ENCODE measurements around the gene GPR137B. TPM values are rescaled to one million over a fixed set of nuclear protein-coding genes. Genes with fewer than 3 reads are reported as not detected.
"Not testable (repeated sequence)": the region's sequence is repeated elsewhere in the genome, so short reads cannot be mapped to it uniquely, and the experiment has no call there.

Gene GPR137B
- total RNA-seq, 1 donor from 2014 or later = 11.8 TPM

GRCh38 chr1:236181059-236181458, 38.7 kb downstream of the GPR137B start:
- no peaks in the 10 kb centered on the region for H3K9me3 Mint-ChIP-seq

GRCh38 chr1:236185687-236186086, 43.3 kb downstream of the GPR137B start:
- DNase-seq (ENCODE audit: low read depth, low spot score) = no peak
- H3K27me3 Mint-ChIP-seq (ENCODE audit: low read depth) = no peaks in the 10 kb centered on the region
- peaks cover 9% of the 10 kb centered on the region for H3K9me3 Mint-ChIP-seq
- no peak overlapping the region for H3K27ac Mint-ChIP-seq (ENCODE audit: unreplicated experiment)
- H3K4me3 Mint-ChIP-seq = no peak overlapping the region
- no peaks in the 10 kb centered on the region for H3K4me1 Mint-ChIP-seq
- TF ChIP-seq CTCF (conservative IDR thresholded peaks at IDR 0.05) = no peak
- peaks cover 49% of the 10 kb centered on the region for H3K36me3 Mint-ChIP-seq (ENCODE audit: low read depth)

More at GRCh38 chr1:236181059-236181458, 38.7 kb downstream of the GPR137B start:
- Mint-ChIP-seq H3K27me3 (ENCODE audit: low read depth) (no peaks in the 10 kb centered on the region), H3K4me3 (no peak overlapping the region), H3K27ac (ENCODE audit: unreplicated experiment) (no peak overlapping the region), H3K36me3 (ENCODE audit: low read depth) (peaks cover 13% of the 10 kb centered on the region), H3K4me1 (peaks cover 9% of the 10 kb centered on the region)
- TF ChIP-seq CTCF (conservative IDR thresholded peaks at IDR 0.05) = no peak
- DNase-seq (ENCODE audit: low read depth, low spot score) = no peak

- H3K4me3 Mint-ChIP-seq; H3K4me1 Mint-ChIP-seq; H3K27me3 Mint-ChIP-seq (ENCODE audit: low read depth); H3K27ac Mint-ChIP-seq (ENCODE audit: unreplicated experiment); DNase-seq (ENCODE audit: low read depth, low spot score): not testable (repeated sequence)
- Mint-ChIP-seq H3K9me3 (peaks cover 13% of the 10 kb centered on the region), H3K36me3 (ENCODE audit: low read depth) (peaks cover 50% of the 10 kb centered on the region)
These were observed 44.1 kb downstream of the GPR137B start for GRCh38 chr1:236186471-236186870.

- DNase-seq (ENCODE audit: low read depth, low spot score); H3K27me3 Mint-ChIP-seq (ENCODE audit: low read depth); H3K4me3 Mint-ChIP-seq; H3K27ac Mint-ChIP-seq (ENCODE audit: unreplicated experiment); H3K4me1 Mint-ChIP-seq: not testable (repeated sequence)
- peaks cover 50% of the 10 kb centered on the region for H3K36me3 Mint-ChIP-seq (ENCODE audit: low read depth)
- H3K9me3 Mint-ChIP-seq = peaks cover 13% of the 10 kb centered on the region
These were observed 45.7 kb downstream of the GPR137B start for GRCh38 chr1:236188084-236188483.

GRCh38 chr1:236193184-236193583, 50.8 kb downstream of the GPR137B start:
- H3K36me3 Mint-ChIP-seq (ENCODE audit: low read depth) = peaks cover 53% of the 10 kb centered on the region
- peaks cover 11% of the 10 kb centered on the region for H3K9me3 Mint-ChIP-seq

GRCh38 chr1:236200925-236201324, 58.6 kb downstream of the GPR137B start:
- Mint-ChIP-seq H3K4me3 (no peak overlapping the region), H3K36me3 (ENCODE audit: low read depth) (peaks cover 74% of the 10 kb centered on the region), H3K9me3 (peaks cover 27% of the 10 kb centered on the region)

More at GRCh38 chr1:236193184-236193583, 50.8 kb downstream of the GPR137B start:
- Mint-ChIP-seq H3K27me3 (ENCODE audit: low read depth) (no peaks in the 10 kb centered on the region), H3K4me1 (no peaks in the 10 kb centered on the region), H3K4me3 (no peak overlapping the region), H3K27ac (ENCODE audit: unreplicated experiment) (no peak overlapping the region)
- TF ChIP-seq CTCF (conservative IDR thresholded peaks at IDR 0.05) = no peak
- no peak for DNase-seq (ENCODE audit: low read depth, low spot score)

More at GRCh38 chr1:236200925-236201324, 58.6 kb downstream of the GPR137B start:
- Mint-ChIP-seq H3K27me3 (ENCODE audit: low read depth) (no peaks in the 10 kb centered on the region), H3K4me1 (peaks cover 11% of the 10 kb centered on the region), H3K27ac (ENCODE audit: unreplicated experiment) (no peak overlapping the region)
- TF ChIP-seq CTCF (conservative IDR thresholded peaks at IDR 0.05) = no peak
- DNase-seq (ENCODE audit: low read depth, low spot score) = no peak
